Measurements from ENCODE around the gene NPS. TPM values are rescaled to one million over a fixed set of nuclear protein-coding genes. Genes with fewer than 3 reads are reported as not detected.

Gene NPS
- total RNA-seq, 1 experiment from 2014 or later, result not detected

GRCh38 chr10:127569210-127569609 is 20.1 kb downstream of the NPS start (continued):
- TF ChIP-seq AFF4 (CRISPR knock-in tag; IDR thresholded peaks at IDR 0.05; ENCODE audit: borderline replicate concordance) (no peak), ATF1 (CRISPR knock-in tag; IDR thresholded peaks at IDR 0.05) (no peak), HMGXB4 (CRISPR knock-in tag; IDR thresholded peaks at IDR 0.05) (no peak), CREB1 (CRISPR knock-in tag; IDR thresholded peaks at IDR 0.05) (no peak), PREB (CRISPR knock-in tag; IDR thresholded peaks at IDR 0.05; ENCODE audit: borderline replicate concordance) (no peak)

- Mint-ChIP-seq H3K9me3 (peaks cover 28% of the 10 kb centered on the region), H3K27me3 (ENCODE audit: low read depth) (no peaks in the 10 kb centered on the region; the same call in 1 of the 2 replicates), H3K36me3 (no peaks in the 10 kb centered on the region; the same call in 1 of the 2 replicates), H3K4me3 (no peak overlapping the region), H3K27ac (no peak overlapping the region), H3K4me1 (no peaks in the 10 kb centered on the region)
- ATAC-seq (no peak), DNase-seq (ENCODE audit: low spot score) (no peak)
- ChIA-PET CTCF (no interaction called here), POLR2A (no interaction called here)
- TF ChIP-seq MYBL2 (CRISPR knock-in tag; IDR thresholded peaks at IDR 0.05) (no peak), ZNF219 (CRISPR knock-in tag; IDR thresholded peaks at IDR 0.05; ENCODE audit: borderline replicate concordance) (no peak), AFF4 (CRISPR knock-in tag; IDR thresholded peaks at IDR 0.05; ENCODE audit: borderline replicate concordance) (no peak), ZMAT4 (CRISPR knock-in tag; IDR thresholded peaks at IDR 0.05) (no peak), ARID4B (CRISPR knock-in tag; IDR thresholded peaks at IDR 0.05; ENCODE audit: borderline replicate concordance) (no peak), JUN (CRISPR knock-in tag; IDR thresholded peaks at IDR 0.05) (no peak), ZNF263 (CRISPR knock-in tag; IDR thresholded peaks at IDR 0.05; ENCODE audit: low read depth) (no peak), AR (CRISPR knock-in tag; IDR thresholded peaks at IDR 0.05) (no peak), NR3C1 (CRISPR knock-in tag; conservative IDR thresholded peaks at IDR 0.05; ENCODE audit: low read depth) (no peak)
These were observed 20.9 kb downstream of the NPS start for GRCh38 chr10:127570036-127570435.

All from WTC11 (cell line).